K562 (cell line): ENCODE results near the gene SCAMP1. TPM values are rescaled to one million over a fixed set of nuclear protein-coding genes. Genes with fewer than 3 reads are reported as not detected.

Experiments
- ATAC-seq: fragments of 200-7000 bp; cut with Tn5 transposase; 3 replicates; pipeline ENCODE4 v1.9.1; 2020; ENCODE audit warnings: moderate library complexity
- BruUV-seq: library from RNA; stranded (reverse); fragments of 400-500 nt; replicated peaks from 2 replicates; lab custom pipeline; 2021; lab: Mats Ljungman, UMichigan
- CTCF ChIA-PET: fragments of 300-600 bp; formaldehyde crosslinking; extraction: SDS; loops from one replicate; lab custom pipeline; 2021; ENCODE audit warnings: low intra/inter-chr PET ratio; lab: Yijun Ruan, JAX
- POLR2A ChIA-PET: fragments of 300-600, 350-650 bp; sonication (Branson Sonifier 250); formaldehyde crosslinking; extraction: SDS; loops from one replicate; lab custom pipeline; 2021; ENCODE audit warnings: antibody characterized with exemption, inconsistent platforms; lab: Yijun Ruan, JAX
- DNase-seq, 4 experiments: peaks; one replicate each; pipeline versions ENCODE4 v3.0.0 to v3.0.0-alpha.2; 2011 to 2018; ENCODE audit warnings: low spot score in 3 of 4, mixed read lengths in 3 of 4; ENCODE audit errors: extremely low read depth in 1 of 4
- FAIRE-seq: peaks from 2 replicates; lab custom pipeline; 2011; peaks lifted over from hg19 to GRCh38; lab: Jason Lieb, UNC
- H2AFZ ChIP-seq: 2 replicates; pipeline ENCODE4 v1.6.0; 2011; ENCODE audit warnings: low read depth, low read length, control low read depth, inconsistent platforms
- H3K27ac ChIP-seq: fragments of 200-600 bp; 3 replicates; pipeline ENCODE4 v1.8.0; 2011; ENCODE audit warnings: low read depth, mild to moderate bottlenecking, control low read depth, inconsistent platforms, low read length, moderate library complexity, mixed read lengths; ENCODE audit errors: extremely low read depth
- H3K27me3 ChIP-seq, 2 experiments: fragments of 300-600 bp in 1 of 2; 2 replicates in 1 of 2; 3 replicates in 1 of 2; pipeline versions ENCODE4 v1.6.0 to v1.8.0; 2011; ENCODE audit warnings: inconsistent platforms in 2 of 2, low read length in 2 of 2, mild to moderate bottlenecking in 1 of 2, mixed read lengths in 1 of 2, moderate library complexity in 1 of 2; ENCODE audit not compliant: control insufficient read depth in 2 of 2, insufficient read depth in 2 of 2
- H3K36me3 ChIP-seq: fragments of 300-600 bp; 3 replicates; pipeline ENCODE4 v1.8.0; 2011; ENCODE audit warnings: mild to moderate bottlenecking, low read length, inconsistent platforms; ENCODE audit not compliant: control insufficient read depth, insufficient read depth
- H3K4me1 ChIP-seq, 2 experiments: fragments of 200-600 bp in 1 of 2; replicated peaks in 1 of 2; 2 replicates in 1 of 2; 3 replicates in 1 of 2; pipeline versions ENCODE4 v1.5.1 to v1.8.0; 2011; ENCODE audit warnings: inconsistent platforms in 2 of 2, low read length in 2 of 2, mild to moderate bottlenecking in 1 of 2, mixed read lengths in 1 of 2, moderate library complexity in 1 of 2; ENCODE audit not compliant: control insufficient read depth in 2 of 2, insufficient read depth in 2 of 2
- H3K4me2 ChIP-seq: 2 replicates; pipeline ENCODE4 v1.6.1; 2011; ENCODE audit warnings: low read length, control low read depth, inconsistent platforms, mixed read lengths; ENCODE audit not compliant: insufficient read depth
- H3K4me3 ChIP-seq: fragments of 200-600 bp; sonication (generic), shearing (Covaris generic); 2 replicates; pipeline ENCODE4 v1.5.1; 2016; ENCODE audit warnings: control low read depth, inconsistent platforms
- H3K79me2 ChIP-seq: fragments of 200-600 bp; 3 replicates; pipeline ENCODE4 v1.8.0; 2011; ENCODE audit warnings: low read length, inconsistent platforms; ENCODE audit not compliant: control insufficient read depth, insufficient read depth
- H3K9ac ChIP-seq, 2 experiments: 2 replicates each; pipeline versions ENCODE4 v1.6.0 to v1.6.1; 2011; ENCODE audit warnings: low read depth in 2 of 2, low read length in 2 of 2, control low read depth in 1 of 2, inconsistent platforms in 1 of 2, mild to moderate bottlenecking in 1 of 2, mixed read lengths in 1 of 2; ENCODE audit not compliant: insufficient read depth in 1 of 2
- H3K9me1 ChIP-seq: one replicate; pipeline ENCODE4 v1.6.0; 2011; ENCODE audit warnings: inconsistent platforms, mild to moderate bottlenecking, low read length, moderate library complexity; ENCODE audit not compliant: control insufficient read depth, insufficient read depth
- H3K9me3 ChIP-seq: replicated peaks from 2 replicates; pipeline ENCODE4 v1.5.1; 2011; ENCODE audit warnings: low read depth, low read length, inconsistent platforms; ENCODE audit not compliant: control insufficient read depth, insufficient read depth
- H4K20me1 ChIP-seq: replicated peaks from 2 replicates; pipeline ENCODE4 v1.6.1; 2011; ENCODE audit warnings: low read length, inconsistent platforms, mixed read lengths; ENCODE audit not compliant: control insufficient read depth, insufficient read depth
- ATF3 ChIP-seq, 2 experiments: fragments of 450-650 bp in 1 of 2; sonication (generic) in 1 of 2; formaldehyde crosslinking in 1 of 2; IDR thresholded peaks in 1 of 2; conservative IDR thresholded peaks in 1 of 2; 2 replicates each; pipeline versions ENCODE4 v1.6.1 to v1.8.1; 2016 to 2023; ENCODE audit warnings: mild to moderate bottlenecking in 2 of 2, moderate library complexity in 2 of 2, inconsistent platforms in 1 of 2, missing genetic modification reagents in 1 of 2
- BCLAF1 ChIP-seq, 2 experiments: fragments of 450-650 bp in 1 of 2; IDR thresholded peaks; 2 replicates each; pipeline ENCODE4 v1.6.1; 2011 to 2017; ENCODE audit warnings: low read depth in 2 of 2, antibody characterized with exemption in 1 of 2, borderline replicate concordance in 1 of 2, low read length in 1 of 2, mild to moderate bottlenecking in 1 of 2, mixed read lengths in 1 of 2; ENCODE audit not compliant: control insufficient read depth in 1 of 2
- HDAC1 ChIP-seq, 2 experiments: fragments of 450-650 bp; IDR thresholded peaks; 2 replicates each; pipeline ENCODE4 v1.6.1; 2016 to 2017; ENCODE audit warnings: inconsistent platforms in 1 of 2, mild to moderate bottlenecking in 1 of 2, moderate library complexity in 1 of 2
- HMGXB4 ChIP-seq: sonication (generic); formaldehyde crosslinking; IDR thresholded peaks from 2 replicates; pipeline ENCODE4 v1.8.1; 2023; ENCODE audit warnings: mild to moderate bottlenecking, missing genetic modification reagents
- MED1 ChIP-seq: sonication (generic); formaldehyde crosslinking; IDR thresholded peaks from 2 replicates; pipeline ENCODE4 v1.8.1; 2023; ENCODE audit warnings: missing genetic modification reagents, borderline replicate concordance
- NFATC3 ChIP-seq: fragments of 450-650 bp; IDR thresholded peaks from 2 replicates; pipeline ENCODE4 v1.6.1; 2017; ENCODE audit warnings: mild to moderate bottlenecking
- STAG1 ChIP-seq: sonication (generic); formaldehyde crosslinking; IDR thresholded peaks from 2 replicates; pipeline ENCODE4 v1.5.0; 2020; ENCODE audit warnings: missing genetic modification reagents, borderline replicate concordance
- WGBS: fragments of 100-300 bp; shearing (Covaris generic); methylation state at CpG from one replicate; pipeline ENCODE4 v1.1.6; 2016; ENCODE audit warnings: low coverage, mixed read lengths; ENCODE audit not compliant: insufficient coverage; ENCODE audit errors: missing lambda C conversion rate; 5-methylcytosine and 5-hydroxymethylcytosine counted together
- in situ Hi-C: fragments of 300-500 bp; cut with MboI; formaldehyde crosslinking; loops from 4 replicates; pipeline ENCODE4 v1.15.0; 2018; ENCODE audit warnings: inconsistent platforms, mixed read lengths
- intact Hi-C: fragments of 100-400 bp; cut with micrococcal nuclease; formaldehyde crosslinking; loops from 2 replicates; pipeline ENCODE4 v1.14.2; 2022
- polyA plus RNA-seq, 8 experiments: library from polyadenylated mRNA; depleted of rRNA in 4 of 8; stranded (reverse) in 5 of 8; unstranded in 3 of 8; fragments of >200 nt; fragmentation: Nextera tagmentation in 2 of 8; fragmentation: Illumina TruSeq in 1 of 8; extraction: Ambion mirVana in 2 of 8; extraction: Trizol in 1 of 8; gene quantifications; 2 replicates each; pipeline versions ENCODE4 v1.2.1 to v1.2.3, GENCODE V29; 2011 to 2014; ENCODE audit warnings: inconsistent platforms in 1 of 8, missing spikeins in 1 of 8
- total RNA-seq, 7 experiments: library from RNA; depleted of rRNA in 6 of 7; stranded (reverse); fragments of >200 nt in 6 of 7; fragmentation: Illumina TruSeq in 2 of 7; extraction: Trizol in 2 of 7; gene quantifications; 2 replicates each; pipeline versions ENCODE4 v1.2.1 to v1.2.3, GENCODE V29; 2011 to 2021; ENCODE audit warnings: low replicate concordance in 1 of 7

Gene SCAMP1
- total and polyA plus RNA-seq, 9 of the 15 experiments (the other 6 are each of a cell fraction or from before 2014, with no cell fraction given): 5.4 to 23.9 (median 13.8) TPM

- no peak overlapping the region for H3K4me3 ChIP-seq
Measured at GRCh38 chr5:78503958-78504653, 143.7 kb downstream of the SCAMP1 start.

More at GRCh38 chr5:78503958-78504653, 143.7 kb downstream of the SCAMP1 start:
- Histone ChIP-seq H3K4me1 (peaks cover 5 to 34% of the 10 kb centered on the region in 2 experiments), H3K9me3 (no peaks in the 10 kb centered on the region), H3K36me3 (no peaks in the 10 kb centered on the region)
- TF ChIP-seq ATF3 (IDR thresholded peaks at IDR 0.05) (no peak), ATF3 (CRISPR knock-in tag; conservative IDR thresholded peaks at IDR 0.05) (no peak), BCLAF1 (IDR thresholded peaks at IDR 0.05; ENCODE audit: borderline replicate concordance in 1 of 2, control insufficient read depth in 1 of 2, low read depth in 2 of 2, low read length in 1 of 2) (no peak), HDAC1 (IDR thresholded peaks at IDR 0.05) (no peak), STAG1 (CRISPR knock-in tag) (no peak), NFATC3 (no peak), MED1 (CRISPR knock-in tag) (no peak), HMGXB4 (CRISPR knock-in tag) (no peak)
- TF ChIP-seq, all 486 proteins: peak for 0
- intact Hi-C loops: no loop called here
- ChIA-PET POLR2A (interaction anchor here (0.6 to 1.5 kb wide), 3 partner anchors 19 to 480 kb away, joined by 3 to 9 read pairs (median 3); no protein-coding TSS in a partner anchor), CTCF (no interaction called here)
- Histone ChIP-seq H3K9me1 (no peaks in the 10 kb centered on the region), H3K79me2 (peaks cover 25% of the 10 kb centered on the region), H3K4me2 (no peak overlapping the region), H2AFZ (no peak overlapping the region), H3K9ac (no peak overlapping the region), H4K20me1 (no peaks in the 10 kb centered on the region), H3K27ac (no peak overlapping the region), H3K27me3 (no peaks in the 10 kb centered on the region)
- no TSS peak for BruUV-seq
- ATAC-seq (no peak), DNase-seq (no peak), FAIRE-seq (no peak)
- WGBS: 77% methylated on average over 4 of the region's 4 CpGs
- in situ Hi-C loops: loop anchor here (25.0 kb wide), 1 partner anchor 1908 kb away; the partner anchor contains the start of gene ZFYVE16
